Activated naive CD4-positive, alpha-beta T cell (primary cell): Measurements from ENCODE around the gene QSER1.

Experiments
- DNase-seq, 4 experiments: peaks; one replicate each; lab custom pipeline; 2025; lab: John Stamatoyannopoulos, UW

QSER1 gene

GRCh38 chr11:32890843-32891656 is 1.6 kb upstream of the QSER1 start:
- no peak for DNase-seq

GRCh38 chr11:32891657-32892354 is 805 bp upstream of the QSER1 start:
- DNase-seq: no peak

DNA sequence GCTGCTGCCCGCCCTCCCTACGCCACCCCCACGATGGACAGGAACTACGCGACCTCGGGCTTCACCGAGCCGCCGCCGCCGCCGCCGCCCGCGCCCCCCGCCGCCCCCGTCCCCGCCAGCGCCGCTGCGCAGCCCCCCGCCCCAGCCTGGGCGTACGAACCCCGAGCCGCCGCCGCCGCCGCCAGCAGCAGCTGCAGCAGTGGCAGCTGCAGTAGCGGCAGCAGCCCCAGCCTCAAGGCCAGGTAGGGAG is 407 bp downstream of the QSER1 start:
- DNase-seq: peak in 2 of 4 experiments; percentile 29 to 59

GRCh38 chr11:32893343-32894148 is 935 bp downstream of the QSER1 start:
- peak in 2 of 4 experiments; percentile 7 to 9 for DNase-seq

GRCh38 chr11:32894149-32894827 is 1.7 kb downstream of the QSER1 start:
- no peak for DNase-seq

DNA sequence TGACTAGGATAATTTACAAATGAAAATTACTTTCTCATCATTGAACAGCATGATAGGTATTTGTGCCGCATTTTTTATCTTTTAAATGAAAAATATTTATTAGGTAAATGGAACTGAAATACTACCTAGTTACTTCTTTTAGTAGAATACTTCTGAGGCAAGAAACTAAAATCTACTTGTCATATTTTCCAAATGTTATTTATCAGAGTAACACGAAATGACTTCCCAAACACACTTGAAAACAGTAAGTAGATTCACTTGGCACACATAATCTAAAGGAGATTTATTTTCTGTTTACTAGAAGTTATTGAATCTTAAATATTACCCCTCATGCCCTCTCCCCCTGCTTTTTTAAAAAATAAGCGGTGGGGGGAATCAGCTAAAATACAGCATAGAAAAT is 2.3 kb downstream of the QSER1 start:
- DNase-seq: no peak

DNA sequence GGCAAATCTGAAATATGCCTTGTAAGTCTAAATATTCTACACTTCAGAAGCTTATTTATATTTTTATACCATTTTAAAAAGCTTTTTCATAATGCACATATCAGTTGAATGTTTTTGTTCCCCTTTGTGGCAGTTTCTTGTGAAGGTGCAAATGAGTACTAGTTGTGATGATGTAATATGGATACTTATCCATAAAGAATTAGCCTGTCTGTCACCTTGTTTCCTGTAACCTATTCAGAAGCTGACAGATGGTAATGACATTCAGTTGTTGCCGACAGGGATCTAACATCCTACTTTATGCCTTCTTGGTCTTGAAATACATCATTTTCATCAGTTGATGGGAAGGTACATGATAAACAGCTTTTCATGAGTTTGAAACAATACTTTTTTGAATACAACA is 2.9 kb downstream of the QSER1 start:
- no peak for DNase-seq

DNA sequence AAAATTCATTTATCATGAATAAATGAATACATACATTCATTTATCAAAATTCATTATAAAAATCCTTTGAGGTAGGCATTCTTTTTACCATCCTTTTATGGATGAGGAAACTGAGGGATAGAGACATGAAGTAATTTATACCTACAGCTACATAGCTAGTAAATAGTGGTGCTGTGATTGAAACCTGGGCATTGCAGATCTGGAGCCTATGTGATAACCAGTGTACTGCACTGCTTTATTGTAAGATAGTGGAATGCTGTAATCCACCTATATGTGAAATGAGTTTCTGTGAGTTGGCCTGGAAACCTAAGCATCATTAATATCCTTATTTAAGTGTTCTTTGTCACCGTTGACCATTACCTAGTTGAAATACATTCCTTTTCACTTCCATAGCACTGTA is 4.5 kb downstream of the QSER1 start:
- DNase-seq: no peak

DNA sequence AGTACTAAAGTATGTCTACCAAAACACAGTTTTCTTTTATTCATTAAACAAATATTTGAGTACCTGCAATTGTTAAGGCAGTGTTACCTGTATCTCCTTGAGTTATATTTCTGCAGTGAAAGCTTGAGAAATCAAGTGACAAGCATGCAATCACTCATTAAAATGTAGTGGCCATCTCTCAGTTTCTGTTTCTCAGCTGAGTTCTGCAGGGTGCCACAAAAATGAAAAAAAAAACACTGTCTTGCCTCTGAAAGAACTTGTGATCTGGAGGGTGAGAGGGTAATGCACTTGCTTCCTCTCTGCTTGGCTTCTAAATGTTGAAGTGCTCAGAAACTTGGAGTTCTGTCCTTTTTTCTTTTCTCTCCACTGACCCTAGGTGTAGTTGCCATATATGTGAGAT is 6.8 kb downstream of the QSER1 start:
- DNase-seq: no peak

- DNase-seq: no peak
These were observed 9.6 kb downstream of the QSER1 start for GRCh38 chr11:32902089-32902665.

DNA sequence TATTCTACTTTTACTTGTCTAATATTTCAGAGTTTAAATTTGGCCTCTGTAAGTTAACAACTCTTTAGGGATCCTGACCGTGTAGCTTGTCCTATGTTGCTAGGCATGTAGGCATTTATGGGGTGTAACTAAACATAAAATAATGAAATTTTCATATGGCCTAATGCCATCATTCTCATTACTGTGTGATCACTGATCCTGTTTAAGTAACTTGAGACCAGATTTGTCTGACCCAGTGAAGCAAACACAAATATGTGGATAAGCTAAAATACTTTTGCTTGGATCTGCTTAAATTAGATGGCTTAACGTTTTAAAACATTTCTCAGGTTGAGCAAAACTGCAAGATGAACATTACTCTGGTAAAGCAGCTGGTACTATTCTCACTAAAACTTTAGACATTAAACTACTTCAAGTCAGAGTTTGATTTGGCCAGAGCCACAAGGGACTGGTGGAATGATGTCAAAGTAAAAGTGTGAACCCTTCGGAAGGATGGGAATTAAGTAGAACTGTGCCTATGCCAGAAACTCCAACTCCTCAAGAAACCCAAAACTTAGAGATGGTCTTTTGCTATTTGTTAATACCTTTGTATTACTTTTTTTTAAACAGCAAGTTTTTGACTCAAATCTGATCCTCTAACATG is 12.5 kb downstream of the QSER1 start:
- DNase-seq: no peak

DNA sequence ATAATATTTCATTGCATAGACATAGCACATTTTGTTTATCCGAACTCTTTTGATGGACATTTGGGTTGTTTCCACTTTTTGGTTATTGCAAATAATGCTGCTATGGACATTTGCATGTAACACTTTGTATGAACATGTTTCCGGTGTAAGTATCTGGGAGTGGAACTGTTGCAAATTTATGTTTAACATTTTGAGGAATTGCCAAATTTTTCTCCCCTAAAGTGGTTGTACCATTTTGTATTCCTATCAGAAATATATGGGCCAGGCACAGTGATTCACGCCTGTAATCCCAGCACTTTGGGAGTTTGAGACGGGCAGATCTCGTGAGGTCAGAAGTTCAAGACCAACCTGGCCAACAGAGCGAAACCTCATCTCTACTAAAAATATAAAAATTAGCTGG is 16.0 kb downstream of the QSER1 start:
- DNase-seq: no peak

DNA sequence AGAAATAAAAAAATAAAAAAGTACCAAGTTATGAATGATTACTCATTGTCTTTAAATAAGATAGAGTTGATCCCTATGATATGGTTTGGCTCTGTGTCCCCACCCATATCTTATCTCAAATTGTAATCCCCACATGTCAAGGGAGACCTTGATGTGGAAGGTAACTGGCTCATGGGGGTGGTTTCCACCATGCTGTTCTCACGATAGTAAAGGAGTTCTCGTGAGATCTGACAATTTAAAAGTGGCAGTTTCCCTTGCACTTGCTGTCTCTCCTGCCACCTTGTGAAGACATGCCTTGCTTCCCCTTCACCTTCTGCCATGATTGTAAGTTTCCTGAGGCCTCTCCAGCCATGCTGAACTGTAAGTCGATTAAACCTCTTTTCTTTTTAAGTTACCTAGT is 18.8 kb downstream of the QSER1 start:
- DNase-seq: no peak

DNA sequence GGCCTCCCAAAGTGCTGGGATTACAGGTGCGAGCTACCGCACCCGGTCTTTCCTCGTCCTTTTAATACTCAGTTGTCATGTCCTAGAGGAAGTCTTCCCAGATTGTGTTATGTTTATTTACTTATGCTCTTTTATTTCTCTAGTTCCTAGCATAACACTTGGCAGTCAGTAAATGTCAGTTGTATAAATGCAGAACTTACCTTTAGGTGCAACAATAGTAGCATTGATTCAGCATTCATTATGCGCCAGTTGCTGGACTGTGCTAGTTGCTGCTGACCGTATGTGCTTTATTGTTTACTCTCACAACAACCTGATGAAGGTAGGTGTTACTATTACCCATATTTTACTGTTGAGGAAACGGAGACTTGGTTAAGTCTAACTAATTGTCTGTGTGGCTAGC is 20.8 kb downstream of the QSER1 start:
- no peak for DNase-seq

DNA sequence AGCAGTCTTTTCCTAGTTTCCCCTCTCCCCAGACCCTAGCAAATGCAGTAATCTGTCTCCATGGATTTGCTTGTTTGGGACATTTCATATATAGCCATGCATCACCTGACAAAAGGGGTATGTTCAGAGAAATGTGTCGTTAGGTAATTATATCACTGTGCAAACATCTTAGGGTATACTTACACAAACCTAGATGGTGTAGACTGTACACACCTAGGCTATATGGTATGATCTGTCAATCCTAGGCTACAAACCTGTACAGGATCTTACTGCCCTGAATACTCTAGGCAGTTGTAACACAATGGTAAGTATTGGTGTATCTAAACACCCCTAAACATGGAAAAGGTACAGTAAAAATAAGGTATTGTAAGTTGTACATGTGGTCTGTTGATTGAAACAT is 23.8 kb downstream of the QSER1 start:
- DNase-seq: no peak

GRCh38 chr11:32916994-32917393 is 24.4 kb downstream of the QSER1 start:
- no peak for DNase-seq

- no peak for DNase-seq
These were observed 25.8 kb downstream of the QSER1 start for GRCh38 chr11:32918427-32918826.

- no peak for DNase-seq
These were observed 26.7 kb downstream of the QSER1 start for GRCh38 chr11:32919338-32919737.

GRCh38 chr11:32920570-32920969 is 28.0 kb downstream of the QSER1 start:
- DNase-seq: no peak

DNA sequence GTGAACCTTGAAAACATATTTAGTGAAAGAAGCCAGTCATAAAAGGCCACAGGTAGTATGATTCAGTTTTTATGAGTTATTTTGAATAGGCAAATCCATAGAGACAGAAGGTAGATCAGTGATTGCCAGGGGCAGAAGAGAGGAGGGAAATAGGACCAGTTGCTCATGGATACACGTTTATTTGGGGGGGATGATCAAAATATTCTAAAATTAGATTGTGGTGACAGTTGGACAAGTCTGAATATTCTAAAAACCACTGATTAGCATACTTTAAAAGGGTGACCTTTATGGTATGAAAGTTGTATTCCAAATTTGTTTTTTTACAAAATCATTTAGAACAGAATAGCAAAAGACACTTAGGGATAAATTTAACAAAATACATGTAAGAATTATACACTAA is 28.6 kb downstream of the QSER1 start:
- DNase-seq: no peak

- no peak for DNase-seq
These were observed 39.0 kb downstream of the QSER1 start for GRCh38 chr11:32931606-32932005.

GRCh38 chr11:32932196-32932595 is 39.6 kb downstream of the QSER1 start:
- DNase-seq: no peak
